Measurements from ENCODE around the gene FREM2.

Gene FREM2

DNA sequence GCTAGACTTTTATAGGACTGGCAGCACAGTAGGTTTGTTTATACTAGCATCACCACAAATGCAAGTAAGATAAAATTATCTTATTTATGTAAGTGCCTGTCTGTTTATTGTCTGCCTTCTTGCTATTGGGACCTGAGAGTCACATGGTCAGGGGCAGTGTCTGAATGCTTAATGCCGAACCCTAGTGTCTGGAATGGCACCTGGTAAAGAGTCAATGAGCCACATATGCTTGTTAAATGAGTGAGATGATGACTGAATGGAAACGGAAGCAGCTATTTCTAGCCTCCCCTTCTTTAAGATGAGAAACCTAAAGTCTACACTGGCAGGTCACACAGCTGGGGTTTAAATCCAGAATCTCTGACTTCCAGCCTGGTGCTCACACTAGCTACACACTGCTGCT, 211.6 kb downstream of the FREM2 start:
- no peak for DNase-seq (ENCODE audit: low read depth)

DNA sequence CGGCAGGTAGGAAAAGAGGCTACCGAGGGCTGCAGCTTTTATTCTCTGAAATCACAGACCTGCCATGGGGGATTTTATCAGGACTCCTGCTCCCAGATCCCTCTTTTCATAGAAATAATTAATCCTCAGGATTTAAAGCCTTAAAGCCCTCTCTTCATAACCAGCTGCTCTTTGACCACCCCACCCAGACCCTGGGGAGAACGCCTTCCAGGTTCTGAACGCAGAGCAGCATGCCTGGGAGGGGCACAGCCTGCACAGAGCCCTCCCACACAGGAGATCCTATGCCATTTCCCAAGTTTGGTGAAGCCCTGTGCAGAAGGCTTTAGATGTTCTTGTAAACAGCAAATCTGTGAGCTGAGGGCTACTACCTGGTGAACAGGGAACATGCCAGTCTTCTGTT, 212.7 kb downstream of the FREM2 start:
- no peak for DNase-seq (ENCODE audit: low read depth)

DNA sequence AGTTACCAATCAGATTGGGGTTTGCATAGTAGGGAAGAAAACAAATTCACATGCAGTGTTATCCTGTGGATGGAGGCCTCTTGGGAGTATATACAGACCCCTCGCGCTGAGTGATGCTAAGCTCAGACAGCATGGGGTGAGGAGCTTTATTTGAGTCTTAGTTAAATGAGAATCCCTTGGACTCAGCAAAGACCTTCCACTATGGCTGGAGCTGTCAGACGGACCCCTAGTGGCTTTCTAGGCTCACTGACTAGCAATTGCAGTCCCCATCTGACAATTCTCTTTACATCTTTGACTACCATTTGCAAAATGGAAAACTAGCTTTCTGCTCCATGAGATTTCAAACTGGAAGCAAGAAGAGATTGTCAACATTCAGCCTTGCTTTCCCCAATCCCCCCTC, 213.3 kb downstream of the FREM2 start:
- no peak for DNase-seq (ENCODE audit: low read depth)

DNA sequence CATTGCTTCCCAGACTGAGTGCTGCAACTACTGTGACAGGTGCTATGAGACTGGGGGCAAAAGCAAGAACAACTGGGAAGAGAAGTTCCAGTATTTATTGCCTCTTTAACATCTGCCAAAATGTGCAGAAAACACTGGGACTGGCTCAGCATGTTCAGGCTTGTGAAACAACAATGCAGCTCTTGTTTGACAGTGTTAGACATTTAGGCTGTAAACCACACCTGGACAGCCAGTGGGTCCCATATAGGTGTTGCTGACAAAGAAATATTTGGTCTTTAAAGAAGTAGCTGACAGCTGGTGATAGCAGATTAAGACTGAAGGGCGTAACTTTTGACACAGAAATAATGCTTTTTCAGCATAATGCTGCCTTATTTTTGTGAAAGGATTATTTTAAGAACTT, 215.7 kb downstream of the FREM2 start:
- DNase-seq (ENCODE audit: low read depth) = no peak

DNA sequence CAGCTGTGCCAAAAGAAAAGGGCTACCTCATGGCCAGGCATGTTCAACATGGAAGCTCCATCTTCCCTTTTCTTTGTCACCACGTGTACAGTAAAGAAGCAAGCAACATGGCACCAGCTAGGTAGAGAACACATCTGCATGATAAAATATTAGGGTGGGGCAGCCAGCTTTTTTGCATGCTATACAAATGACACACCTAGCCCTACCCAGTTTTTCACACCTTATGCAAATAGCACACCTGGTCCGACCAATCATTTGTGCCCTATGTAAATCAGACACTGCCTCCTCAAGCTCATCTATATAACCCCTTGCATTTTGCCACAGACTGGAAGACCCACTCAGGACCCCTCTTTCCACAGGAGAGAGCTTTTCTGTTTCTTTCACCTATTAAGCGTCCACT, 218.2 kb downstream of the FREM2 start:
- no peak for DNase-seq (ENCODE audit: low read depth)

DNA sequence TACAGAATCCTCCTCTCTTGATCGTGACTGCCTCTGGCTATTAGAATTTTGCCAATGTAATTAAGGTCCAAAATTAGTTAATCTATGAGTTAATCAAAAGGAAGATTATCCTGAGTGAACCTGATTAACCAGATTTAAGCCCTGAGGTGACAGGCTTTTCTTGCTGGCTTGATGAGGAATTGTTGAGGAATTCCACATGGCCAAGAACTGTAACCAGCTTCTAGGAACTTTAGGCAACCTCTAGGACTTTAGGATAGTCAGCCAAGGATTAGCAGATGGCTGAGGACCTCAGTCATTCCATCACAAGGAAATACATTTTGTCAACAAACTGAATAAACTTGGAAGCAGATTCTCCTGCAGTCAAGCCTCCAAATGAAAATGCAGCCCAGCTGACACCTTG, 219.0 kb downstream of the FREM2 start:
- DNase-seq (ENCODE audit: low read depth) = no peak

DNA sequence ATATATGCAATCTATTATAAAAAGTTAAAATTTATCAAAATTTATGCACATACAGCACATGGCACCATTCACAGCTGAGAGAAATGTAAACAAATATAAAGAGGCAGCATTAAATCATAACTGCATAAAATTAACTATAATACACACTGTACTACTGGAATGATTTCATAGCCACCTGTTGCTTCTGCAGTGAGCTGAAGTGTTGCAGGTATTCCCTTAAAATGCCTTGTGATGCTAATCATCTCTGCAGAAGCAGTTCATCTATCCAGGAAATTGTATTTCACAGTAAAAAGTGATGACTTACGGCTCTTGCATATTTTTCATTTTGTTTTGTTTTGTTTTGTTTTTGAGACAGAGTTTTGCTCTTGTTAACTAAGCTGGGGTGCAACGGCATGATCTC, 221.7 kb downstream of the FREM2 start:
- DNase-seq (ENCODE audit: low read depth) = no peak

DNA sequence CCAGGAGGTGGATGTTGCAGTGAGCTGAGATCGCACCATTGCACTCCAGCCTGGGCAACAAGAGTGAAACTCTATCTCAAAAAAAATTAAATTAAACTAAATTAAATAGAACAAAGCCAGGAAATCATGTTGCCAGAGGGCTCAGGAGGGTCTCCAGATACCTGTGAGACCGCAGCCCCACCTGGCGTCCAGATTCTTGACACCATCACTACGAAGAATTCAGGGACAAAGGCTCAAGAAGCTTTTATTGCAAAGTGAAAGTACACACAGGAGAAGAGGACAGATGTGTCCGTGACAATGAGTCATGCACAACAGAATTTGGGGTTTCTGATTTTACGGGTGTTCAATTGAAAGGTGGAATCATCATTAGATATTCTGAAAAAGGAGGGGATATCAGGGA, 227.2 kb downstream of the FREM2 start:
- DNase-seq (ENCODE audit: low read depth) = no peak

DNA sequence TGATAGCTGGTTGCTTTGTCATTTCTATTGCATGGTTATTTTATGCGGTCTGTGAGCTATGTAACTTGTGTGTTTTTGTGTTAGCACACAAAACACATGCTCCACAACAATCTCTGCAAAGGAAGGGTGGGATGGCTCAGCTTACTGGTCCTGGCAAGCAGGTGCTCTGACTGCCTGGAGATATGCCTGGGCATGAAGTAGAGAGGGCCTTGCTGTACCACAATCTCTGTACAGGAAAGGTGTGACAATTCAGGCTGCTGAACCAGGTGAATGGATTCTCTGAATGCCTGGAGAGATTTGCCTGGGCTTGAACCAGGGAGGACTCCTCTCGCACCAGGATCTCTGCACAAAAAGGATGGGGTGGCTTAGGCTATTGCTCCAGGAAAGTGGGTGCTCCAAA, 234.2 kb downstream of the FREM2 start:
- DNase-seq (ENCODE audit: low read depth) = no peak

DNA sequence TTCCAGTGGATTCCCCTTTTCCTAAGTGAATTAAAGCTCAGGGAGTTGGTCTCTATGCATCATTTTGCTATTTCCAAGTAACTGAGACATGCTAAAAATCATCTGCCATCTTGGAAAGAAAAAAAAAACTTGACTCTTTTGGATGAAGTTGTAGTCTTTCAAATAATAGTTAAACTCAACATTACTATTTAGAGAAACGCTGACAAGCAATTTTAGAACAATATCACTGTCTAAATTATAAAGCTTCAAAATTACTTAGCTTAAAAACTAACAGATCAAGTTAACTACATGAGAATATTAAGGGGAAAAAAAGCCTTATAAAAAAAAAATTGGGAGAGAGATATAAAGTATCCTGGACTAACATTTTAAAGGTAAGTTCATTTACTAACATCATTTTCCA, 235.3 kb downstream of the FREM2 start:
- DNase-seq (ENCODE audit: low read depth) = no peak

DNA sequence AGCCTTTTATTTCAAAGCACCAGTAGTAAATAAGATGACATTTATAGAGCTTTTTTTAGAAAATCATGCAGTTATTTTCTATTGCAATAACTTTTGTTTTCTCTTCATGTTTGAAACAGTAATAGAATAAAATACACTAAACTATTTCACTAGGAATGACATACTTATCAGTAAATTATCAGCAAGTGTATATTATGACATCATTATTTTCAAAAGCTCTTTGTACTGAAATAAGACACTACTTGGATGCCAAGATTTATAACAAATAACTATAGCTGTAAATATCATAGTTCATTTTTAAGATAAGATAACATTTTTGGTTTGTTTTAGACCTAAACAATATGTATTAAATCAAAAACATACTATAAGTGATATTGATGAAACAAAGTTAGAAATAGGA, 246.9 kb downstream of the FREM2 start:
- DNase-seq (ENCODE audit: low read depth) = no peak

Data from stimulated activated CD8-positive, alpha-beta memory T cell treated with anti-CD3 and anti-CD28 coated beads, Interleukin-4, amount 100 ng/mL, for 24 hours (primary cell).